Midbrain (tissue), 1 donor: ENCODE measurements around the gene PLEKHA6.
"Not testable (repeated sequence)": the region's sequence is repeated elsewhere in the genome, so short reads cannot be mapped to it uniquely, and the experiment has no call there.

ENCODE experiments used
- DNase-seq: peaks from one replicate; lab custom pipeline; 2025; lab: John Stamatoyannopoulos, UW

PLEKHA6 gene

GRCh38 chr1:204316164-204316563 is 43.6 kb downstream of the PLEKHA6 start:
- DNase-seq, result no peak

GRCh38 chr1:204314893-204315658 is 44.7 kb downstream of the PLEKHA6 start:
- no peak for DNase-seq

DNA sequence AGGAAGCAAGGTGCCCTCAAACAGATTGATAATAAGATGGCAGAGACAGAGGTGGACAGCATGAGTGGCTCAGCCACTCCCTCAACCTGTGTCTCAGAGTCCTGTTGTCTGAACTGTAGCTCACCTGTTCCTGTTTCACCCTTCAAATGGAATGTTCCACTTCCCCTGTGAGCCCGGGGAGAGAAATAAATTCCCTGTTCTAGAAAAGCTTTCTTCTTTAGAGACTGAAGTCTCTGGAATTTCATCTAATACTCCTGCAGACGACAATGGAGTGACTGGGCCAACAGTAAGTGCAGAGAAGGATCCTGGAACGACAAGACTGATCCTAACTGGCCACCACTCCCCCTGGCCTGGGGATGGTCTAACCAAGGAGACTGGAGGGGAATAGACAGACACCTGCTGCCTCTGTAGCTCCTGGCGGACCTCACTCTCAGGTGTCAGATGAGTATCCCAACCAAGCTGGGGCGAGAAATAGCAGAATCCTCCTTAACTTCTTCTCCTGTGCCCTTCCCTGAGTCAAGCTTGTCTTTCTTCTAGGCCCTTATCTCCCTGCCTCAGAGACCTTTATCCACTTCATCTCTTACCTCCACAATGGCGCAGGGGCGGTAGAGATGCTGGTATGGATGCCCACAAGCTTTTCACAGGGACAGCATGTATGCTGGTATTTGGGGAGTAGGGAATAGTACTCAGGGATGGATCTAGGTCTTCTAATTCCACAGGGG is 45.4 kb downstream of the PLEKHA6 start:
- DNase-seq, result no peak

GRCh38 chr1:204313675-204314074 is 46.1 kb downstream of the PLEKHA6 start:
- DNase-seq, result no peak

GRCh38 chr1:204310970-204311369 is 48.8 kb downstream of the PLEKHA6 start:
- not testable (repeated sequence) for DNase-seq

DNA sequence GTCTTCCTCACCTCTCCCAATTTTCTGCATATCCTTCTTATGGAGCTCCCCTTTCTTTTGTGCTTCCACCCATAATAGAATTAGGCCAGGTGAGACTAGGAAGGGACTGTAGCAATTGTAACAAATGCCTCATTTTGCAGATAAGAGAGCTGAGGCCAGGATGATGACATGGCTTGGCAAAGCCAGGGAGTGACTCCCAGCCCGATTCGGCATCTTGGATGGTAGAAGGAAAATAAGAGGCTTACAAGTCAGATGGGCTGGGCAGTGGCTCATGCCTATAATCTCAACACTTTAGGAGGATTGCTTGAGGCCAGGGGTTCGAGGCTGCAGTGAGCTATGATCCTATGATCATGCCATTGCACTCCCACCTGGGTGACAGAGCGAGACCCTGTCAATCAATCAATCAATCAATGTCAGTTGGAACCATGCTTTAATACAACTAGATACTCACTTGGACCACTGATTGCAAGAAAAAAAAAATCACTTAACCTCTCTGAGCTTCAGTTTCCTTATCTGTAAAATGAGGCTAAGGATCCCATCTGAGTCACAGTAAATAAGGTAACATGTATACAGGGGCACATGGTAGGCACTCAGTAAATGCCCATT is 51.6 kb downstream of the PLEKHA6 start:
- no peak for DNase-seq

- DNase-seq, result no peak
These were observed 52.3 kb downstream of the PLEKHA6 start for GRCh38 chr1:204307334-204307883.

DNA sequence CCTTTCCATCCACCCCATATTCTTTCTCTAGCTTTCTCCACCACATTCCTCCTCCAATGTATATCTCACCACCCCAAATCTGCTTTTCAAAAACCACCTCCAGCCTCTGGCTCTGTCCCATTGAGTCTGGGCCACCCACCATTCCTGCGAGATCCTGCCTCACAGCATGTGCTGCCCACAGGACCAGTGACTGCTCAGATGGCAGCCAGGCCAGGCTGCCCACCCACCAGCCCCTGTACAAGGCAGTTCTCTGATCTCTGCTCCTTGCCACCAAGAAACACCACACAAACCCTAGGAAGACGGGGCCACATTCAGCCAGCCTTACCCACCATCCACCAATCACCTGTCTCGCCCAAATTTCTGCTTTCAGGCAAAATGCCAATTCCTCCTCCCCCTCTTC is 53.7 kb downstream of the PLEKHA6 start:
- no peak for DNase-seq

- DNase-seq, result no peak
These were observed 55.7 kb downstream of the PLEKHA6 start for GRCh38 chr1:204304067-204304466.

GRCh38 chr1:204302769-204303168 is 57.0 kb downstream of the PLEKHA6 start:
- DNase-seq, result no peak

- DNase-seq, result no peak
These were observed 58.4 kb downstream of the PLEKHA6 start for GRCh38 chr1:204301171-204301957.

GRCh38 chr1:204299814-204300365 is 59.8 kb downstream of the PLEKHA6 start:
- no peak for DNase-seq

DNA sequence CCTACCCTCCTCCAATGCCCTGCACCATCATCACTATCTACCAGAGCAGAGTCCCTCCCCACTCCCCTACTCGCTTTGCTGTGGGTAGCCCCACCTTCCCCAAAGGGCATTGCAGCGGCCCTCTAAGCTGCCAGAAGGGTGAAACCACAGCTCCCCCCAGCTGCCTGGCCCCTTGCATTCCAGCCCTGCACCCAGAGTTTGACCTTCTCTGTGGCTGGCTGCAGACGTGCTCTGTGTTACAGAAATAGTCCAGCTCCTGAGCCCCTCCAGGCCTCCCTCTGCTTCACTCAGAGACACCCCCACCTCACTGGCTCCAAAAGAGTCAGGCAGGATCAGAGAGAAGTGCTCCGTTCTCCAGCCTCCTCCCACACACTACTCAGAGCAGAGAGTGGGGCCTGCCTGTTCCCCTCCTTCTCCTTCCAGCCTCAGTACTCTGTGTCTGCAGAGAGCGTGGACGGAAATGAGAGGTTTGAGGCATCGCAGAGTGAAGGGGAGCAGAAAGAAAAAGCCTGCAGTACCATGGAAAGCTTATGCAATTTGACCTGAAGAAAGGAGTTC is 63.2 kb downstream of the PLEKHA6 start:
- DNase-seq, result no peak

GRCh38 chr1:204295671-204296070 is 64.1 kb downstream of the PLEKHA6 start:
- no peak for DNase-seq

GRCh38 chr1:204294357-204294756 is 65.4 kb downstream of the PLEKHA6 start:
- DNase-seq, result no peak

GRCh38 chr1:204293605-204294337 is 66.0 kb downstream of the PLEKHA6 start:
- no peak for DNase-seq

DNA sequence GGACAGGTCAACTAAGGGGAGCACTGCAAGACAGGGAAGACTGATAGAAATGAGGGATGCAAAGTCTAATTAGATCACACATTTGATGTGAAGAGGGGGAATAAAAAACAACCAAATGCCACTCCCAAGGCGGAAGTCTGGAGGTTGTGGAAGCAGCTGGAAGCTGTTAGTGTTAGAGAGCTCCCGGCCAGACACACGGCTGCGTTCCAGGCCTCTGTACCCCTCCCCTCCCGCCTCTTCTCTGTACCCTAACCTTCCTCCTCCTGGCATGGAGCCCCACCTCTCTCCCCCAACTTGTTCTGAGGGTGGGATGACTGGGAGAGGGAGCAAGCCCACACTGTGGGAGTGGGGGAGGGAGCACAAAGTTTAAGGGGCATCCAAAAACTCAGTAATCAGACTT is 67.0 kb downstream of the PLEKHA6 start:
- DNase-seq, result no peak

DNA sequence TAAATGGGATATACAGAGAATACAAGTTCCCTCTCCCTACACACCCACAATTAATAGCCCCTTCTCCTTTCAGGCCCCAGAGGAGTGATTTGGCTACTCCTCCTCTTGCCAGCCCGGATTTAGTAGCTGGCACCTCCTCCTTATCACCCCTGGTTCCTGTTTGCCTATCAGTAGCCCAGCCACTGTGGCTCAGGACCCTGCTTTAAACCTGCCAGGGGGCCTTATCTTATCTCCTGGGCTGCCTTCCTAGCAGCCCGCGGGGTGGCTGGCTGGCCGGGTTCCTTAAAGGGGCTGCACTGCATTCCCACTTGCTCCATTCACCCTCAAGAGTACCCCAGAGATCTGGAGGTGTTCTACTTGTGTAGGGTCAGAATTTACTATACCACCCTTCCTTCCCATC is 70.4 kb downstream of the PLEKHA6 start:
- DNase-seq, result no peak

GRCh38 chr1:204288021-204288588 is 71.6 kb downstream of the PLEKHA6 start:
- no peak for DNase-seq

DNA sequence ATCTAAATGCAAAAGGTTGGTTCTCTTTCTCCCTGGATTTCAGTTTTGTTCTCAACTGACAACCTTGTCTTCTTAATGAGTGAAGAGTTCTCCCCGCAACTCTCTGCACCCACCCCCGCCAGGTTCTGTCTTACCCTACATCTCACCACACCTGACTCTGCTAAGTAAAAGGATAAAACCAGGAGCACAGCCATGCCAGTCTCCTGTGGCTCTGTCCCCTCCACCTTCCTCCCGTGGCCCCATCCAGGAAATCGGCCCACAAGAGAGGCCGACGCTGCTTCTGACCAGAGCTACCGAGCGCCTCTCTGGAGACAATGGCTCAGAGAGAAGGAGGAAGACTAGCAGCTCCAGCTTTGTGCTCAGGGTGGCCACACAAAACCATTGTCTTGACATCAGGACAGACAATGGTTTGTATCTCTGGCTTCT is 72.2 kb downstream of the PLEKHA6 start:
- DNase-seq, result no peak
